Stimulated activated effector memory CD8-positive, alpha-beta T cell treated with anti-CD3 and anti-CD28 coated beads, Interleukin-12 subunit alpha, Interleukin-12 subunit beta, amount 100 ng/mL, for 72 hours (primary cell): ENCODE results near the gene NKIRAS2.

Experiments
- ATAC-seq: fragments of 150-1000 bp; cut with Tn5 transposase; 2 replicates; pipeline ENCODE4 v1.10.0; 2021
- DNase-seq, 2 donors: peaks; one replicate each; pipeline ENCODE4 v3.0.0; 2021 to 2022; ENCODE audit warnings: low spot score in 2 of 2
- H3K27ac Mint-ChIP-seq: one replicate; pipeline ENCODE4 v1.8.0; 2022; ENCODE audit warnings: mild to moderate bottlenecking, mixed read lengths
- H3K36me3 Mint-ChIP-seq: one replicate; pipeline ENCODE4 v1.8.0; 2022; ENCODE audit warnings: mild to moderate bottlenecking, mixed read lengths
- H3K4me1 Mint-ChIP-seq: one replicate; pipeline ENCODE4 v1.8.0; 2022; ENCODE audit warnings: mixed read lengths
- H3K4me3 Mint-ChIP-seq: one replicate; pipeline ENCODE4 v1.8.0; 2022; ENCODE audit warnings: mild to moderate bottlenecking, mixed read lengths
- H3K9me3 Mint-ChIP-seq: one replicate; pipeline ENCODE4 v1.8.0; 2022; ENCODE audit warnings: mixed read lengths

Gene NKIRAS2

DNA sequence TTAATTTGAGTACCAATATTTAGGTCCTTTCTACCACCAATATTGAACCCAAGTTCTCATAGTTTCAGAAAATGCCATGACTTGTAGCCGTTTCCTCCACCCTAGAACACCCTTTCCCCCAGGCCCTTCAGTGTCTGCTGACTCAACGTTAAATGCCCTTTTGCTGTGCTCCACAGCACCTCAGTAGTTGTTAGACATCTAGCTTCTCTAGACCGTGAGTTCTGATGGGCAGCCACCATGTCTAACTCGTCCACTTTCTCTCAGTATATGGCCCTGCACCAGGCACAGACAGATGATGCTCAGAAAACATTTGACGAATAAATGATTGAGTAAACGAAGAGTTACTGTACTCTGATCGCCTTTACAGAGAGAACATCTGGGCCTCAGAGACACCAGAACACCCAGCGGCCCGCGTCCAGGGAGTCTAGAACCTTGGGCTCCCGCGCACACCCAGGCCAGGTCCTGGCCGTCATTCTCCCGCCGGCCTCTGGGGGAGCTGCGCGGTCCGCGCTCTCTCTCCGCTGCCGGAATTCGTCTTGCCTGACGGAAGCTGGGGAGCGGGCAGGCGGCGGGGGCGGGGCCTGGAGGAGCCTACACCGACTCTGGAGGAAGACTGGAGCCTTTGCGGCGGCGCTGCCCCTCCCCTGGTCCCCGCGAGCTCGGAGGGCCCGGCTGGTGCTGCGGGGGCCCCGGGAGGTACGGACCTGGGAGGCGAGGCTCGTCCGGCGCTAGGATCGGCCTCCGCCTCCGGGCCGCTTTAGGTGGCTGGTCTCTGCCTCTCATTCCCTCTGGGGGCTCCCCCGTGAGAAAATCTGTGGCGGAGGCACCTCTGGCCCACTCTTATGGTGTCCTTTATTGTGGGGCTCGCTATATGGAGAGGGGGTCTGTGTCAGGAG, at the start of gene NKIRAS2:
NKIRAS2 (plus strand) TSS at position 582 of the 896 bp plus-strand sequence. CDS start 1,488 bp downstream, outside the sequence.
- peaks cover 50% of the 10 kb centered on the region for H3K36me3 Mint-ChIP-seq
- peak within 1 kb of the TSS; percentile 93 for H3K4me3 Mint-ChIP-seq
- peak; percentile 83 for ATAC-seq
- DNase-seq: peak; percentile 90 to 95
- peak within 1 kb of the TSS; percentile 84 for H3K27ac Mint-ChIP-seq
- peaks cover 2% of the 10 kb centered on the region for H3K9me3 Mint-ChIP-seq
- H3K4me1 Mint-ChIP-seq: peaks cover 60% of the 10 kb centered on the region

DNA sequence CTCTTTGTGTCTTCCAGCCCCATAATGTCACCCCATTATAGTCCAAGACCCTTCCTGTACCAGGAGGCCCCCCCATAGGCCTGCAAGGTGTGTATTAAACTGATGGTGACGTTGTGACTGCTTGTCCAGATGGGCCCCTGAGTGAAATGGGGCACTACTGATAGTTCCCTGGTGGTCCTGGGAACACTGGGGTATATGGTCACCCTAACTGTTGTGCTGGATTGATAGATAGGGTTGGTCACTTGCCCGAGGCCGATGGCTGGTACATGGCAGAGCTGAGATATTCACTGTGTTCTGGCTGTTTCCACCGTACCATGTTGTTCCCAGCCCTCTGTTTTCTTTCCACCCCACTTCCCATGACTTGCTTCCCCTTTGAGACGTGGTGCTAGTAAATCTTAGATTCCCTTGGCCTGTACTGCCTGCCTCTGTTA, 49.0 kb upstream of the NKIRAS2 start:
- Mint-ChIP-seq H3K27ac (peak overlapping the region; percentile 71), H3K4me3 (no peak overlapping the region), H3K36me3 (peaks cover 84% of the 10 kb centered on the region), H3K9me3 (no peaks in the 10 kb centered on the region), H3K4me1 (peaks cover 28% of the 10 kb centered on the region)
- DNase-seq (no peak), ATAC-seq (no peak)

DNA sequence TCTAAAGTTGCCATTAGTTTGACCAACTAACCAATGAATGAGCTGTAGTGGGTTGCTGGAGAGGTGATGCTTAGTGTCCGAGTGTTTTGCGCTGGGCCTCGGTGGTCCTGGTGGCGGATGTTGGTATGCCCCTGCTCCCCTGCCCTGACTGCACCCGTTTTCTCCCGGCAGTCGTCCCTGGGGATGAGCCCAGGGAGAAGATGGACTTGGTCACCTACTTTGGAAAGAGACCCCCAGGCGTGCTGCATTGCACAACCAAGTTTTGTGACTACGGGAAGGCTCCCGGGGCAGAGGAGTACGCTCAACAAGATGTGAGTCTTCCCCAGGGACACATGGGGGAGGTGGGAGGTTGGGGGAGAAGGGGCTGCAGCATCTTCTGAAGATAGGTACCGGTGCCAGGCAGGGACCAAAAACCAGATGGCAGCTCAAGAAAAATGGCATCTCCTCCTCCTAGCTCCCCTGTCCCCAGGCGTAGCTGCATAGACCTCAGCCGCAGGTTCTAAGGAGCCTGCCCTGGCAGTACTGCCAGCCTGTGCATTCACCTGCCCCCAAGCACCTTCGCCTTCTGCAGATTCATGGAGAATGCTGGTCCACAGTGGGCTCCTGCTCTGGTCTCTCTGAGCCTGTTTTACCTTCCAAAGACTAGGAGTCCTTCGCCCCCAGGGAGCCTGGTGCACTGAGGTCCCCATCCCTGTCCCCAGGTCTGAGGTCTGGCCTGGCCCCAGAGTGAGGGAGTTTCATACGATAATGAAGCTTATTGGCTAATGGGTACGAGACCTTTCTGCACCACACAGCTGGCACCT, 48.0 kb upstream of the NKIRAS2 start:
- peak overlapping the region; percentile 71 for H3K27ac Mint-ChIP-seq
- peaks cover 89% of the 10 kb centered on the region for H3K36me3 Mint-ChIP-seq
- peaks cover 25% of the 10 kb centered on the region for H3K4me1 Mint-ChIP-seq
- no peak overlapping the region for H3K4me3 Mint-ChIP-seq
- ATAC-seq (no peak), DNase-seq (no peak)
- H3K9me3 Mint-ChIP-seq: no peaks in the 10 kb centered on the region

DNA sequence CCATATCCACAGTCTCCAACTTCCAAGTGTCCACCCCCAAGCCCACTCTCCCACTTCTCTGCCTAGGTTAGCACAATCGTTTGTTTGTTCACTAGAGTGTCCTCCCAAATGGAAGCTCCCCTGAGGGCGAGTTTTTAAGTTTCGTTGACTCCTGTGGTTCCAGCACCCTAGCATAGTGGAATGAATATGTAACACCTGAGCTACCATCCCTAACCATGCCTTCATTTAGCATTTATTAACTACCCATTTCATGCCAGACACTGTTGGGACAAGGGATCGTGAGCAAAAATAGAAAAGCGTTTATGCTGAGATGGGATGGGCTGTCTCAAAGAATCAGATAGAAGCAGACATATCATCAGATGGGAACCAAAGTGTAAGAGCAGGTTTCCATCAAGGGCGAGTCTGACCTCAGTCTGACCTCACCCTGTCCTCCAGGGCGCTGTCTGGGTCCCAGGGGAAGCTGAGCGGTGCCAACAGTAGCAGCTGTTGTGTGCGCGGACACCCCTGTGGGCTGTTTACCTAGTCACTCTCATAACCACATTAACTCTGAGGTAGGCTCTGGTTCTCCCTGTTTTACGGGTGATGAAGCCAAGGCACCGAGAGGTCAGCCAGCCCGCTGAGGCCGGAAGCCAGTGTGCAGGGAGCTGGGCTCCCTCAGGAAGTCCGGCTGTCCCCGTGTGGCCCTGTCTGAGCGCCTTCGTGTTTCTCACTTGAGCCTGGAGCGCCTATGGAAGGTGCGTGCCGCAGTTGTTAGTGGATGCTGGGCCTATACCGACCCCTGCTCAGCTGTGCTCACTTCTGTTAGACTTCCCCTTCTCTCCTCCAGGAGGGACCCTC, 47.1 kb upstream of the NKIRAS2 start:
- H3K4me1 Mint-ChIP-seq: peaks cover 19% of the 10 kb centered on the region

DNA sequence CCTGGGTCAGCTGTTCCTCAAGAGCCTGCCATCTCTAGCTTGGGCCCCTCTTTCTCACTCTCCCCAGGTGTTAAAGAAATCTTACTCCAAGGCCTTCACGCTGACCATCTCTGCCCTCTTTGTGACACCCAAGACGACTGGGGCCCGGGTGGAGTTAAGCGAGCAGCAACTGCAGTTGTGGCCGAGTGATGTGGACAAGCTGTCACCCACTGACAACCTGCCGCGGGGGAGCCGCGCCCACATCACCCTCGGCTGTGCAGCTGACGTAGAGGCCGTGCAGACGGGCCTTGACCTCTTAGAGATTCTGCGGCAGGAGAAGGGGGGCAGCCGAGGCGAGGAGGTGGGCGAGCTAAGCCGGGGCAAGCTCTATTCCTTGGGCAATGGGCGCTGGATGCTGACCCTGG, 46.5 kb upstream of the NKIRAS2 start:
- Mint-ChIP-seq H3K36me3 (peaks cover 100% of the 10 kb centered on the region), H3K4me1 (peaks cover 12% of the 10 kb centered on the region), H3K27ac (peak overlapping the region; percentile 72), H3K9me3 (no peaks in the 10 kb centered on the region), H3K4me3 (no peak overlapping the region)
- DNase-seq (no peak), ATAC-seq (no peak)

More for the DNA sequence above, 47.1 kb upstream of the NKIRAS2 start:
- H3K27ac Mint-ChIP-seq: peak overlapping the region; percentile 72
- H3K36me3 Mint-ChIP-seq: peaks cover 98% of the 10 kb centered on the region
- H3K9me3 Mint-ChIP-seq: no peaks in the 10 kb centered on the region
- no peak for DNase-seq
- no peak overlapping the region for H3K4me3 Mint-ChIP-seq
- peak; percentile 34 for ATAC-seq

DNA sequence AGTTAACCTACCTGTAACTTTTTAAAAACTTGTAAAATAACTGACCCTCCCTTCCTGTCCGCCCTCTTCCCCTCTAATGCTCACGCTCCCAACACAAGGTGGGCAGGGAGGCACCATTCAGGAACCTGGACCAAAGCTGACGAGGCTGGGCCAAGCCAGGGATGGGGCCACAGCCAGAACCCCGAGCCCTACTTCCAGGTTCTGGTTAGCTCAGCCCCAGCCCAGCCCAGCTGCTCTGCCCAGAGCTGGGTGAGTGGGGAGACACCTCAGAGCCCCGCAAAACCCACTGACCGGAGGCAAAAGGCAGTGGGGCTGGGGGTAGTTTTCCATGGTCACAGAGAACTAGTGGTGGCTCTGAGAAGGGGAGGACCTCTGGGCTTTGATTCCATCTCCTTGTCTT, 45.9 kb upstream of the NKIRAS2 start:
- Mint-ChIP-seq H3K4me1 (peaks cover 6% of the 10 kb centered on the region), H3K4me3 (no peak overlapping the region), H3K27ac (peak overlapping the region; percentile 72), H3K36me3 (peaks cover 100% of the 10 kb centered on the region), H3K9me3 (no peaks in the 10 kb centered on the region)
- DNase-seq (no peak), ATAC-seq (no peak)

DNA sequence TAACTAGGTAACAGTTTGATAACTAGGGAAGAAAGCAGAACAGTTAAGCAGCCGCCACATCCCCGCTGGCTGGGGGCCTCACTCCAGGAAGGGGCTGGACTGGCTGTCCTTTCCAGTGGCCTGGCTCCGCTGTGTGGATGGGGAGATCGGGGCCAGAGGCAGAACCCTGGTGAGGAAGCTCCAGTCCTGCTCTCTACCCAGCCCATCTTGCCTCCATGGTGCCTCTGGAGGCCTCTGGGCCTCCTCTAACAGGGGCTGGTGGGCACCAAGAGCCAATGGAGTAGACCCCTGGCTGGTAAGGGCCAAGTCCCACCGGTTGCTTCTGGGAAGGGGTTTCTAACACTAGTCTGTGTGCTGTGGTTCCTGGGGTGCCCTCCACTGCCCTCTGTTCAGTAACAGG, 45.2 kb upstream of the NKIRAS2 start:
- H3K9me3 Mint-ChIP-seq: no peaks in the 10 kb centered on the region
- ATAC-seq (no peak), DNase-seq (no peak)
- peak overlapping the region; percentile 72 for H3K27ac Mint-ChIP-seq
- H3K36me3 Mint-ChIP-seq: peaks cover 100% of the 10 kb centered on the region
- H3K4me1 Mint-ChIP-seq: peaks cover 5% of the 10 kb centered on the region
- H3K4me3 Mint-ChIP-seq: no peak overlapping the region

DNA sequence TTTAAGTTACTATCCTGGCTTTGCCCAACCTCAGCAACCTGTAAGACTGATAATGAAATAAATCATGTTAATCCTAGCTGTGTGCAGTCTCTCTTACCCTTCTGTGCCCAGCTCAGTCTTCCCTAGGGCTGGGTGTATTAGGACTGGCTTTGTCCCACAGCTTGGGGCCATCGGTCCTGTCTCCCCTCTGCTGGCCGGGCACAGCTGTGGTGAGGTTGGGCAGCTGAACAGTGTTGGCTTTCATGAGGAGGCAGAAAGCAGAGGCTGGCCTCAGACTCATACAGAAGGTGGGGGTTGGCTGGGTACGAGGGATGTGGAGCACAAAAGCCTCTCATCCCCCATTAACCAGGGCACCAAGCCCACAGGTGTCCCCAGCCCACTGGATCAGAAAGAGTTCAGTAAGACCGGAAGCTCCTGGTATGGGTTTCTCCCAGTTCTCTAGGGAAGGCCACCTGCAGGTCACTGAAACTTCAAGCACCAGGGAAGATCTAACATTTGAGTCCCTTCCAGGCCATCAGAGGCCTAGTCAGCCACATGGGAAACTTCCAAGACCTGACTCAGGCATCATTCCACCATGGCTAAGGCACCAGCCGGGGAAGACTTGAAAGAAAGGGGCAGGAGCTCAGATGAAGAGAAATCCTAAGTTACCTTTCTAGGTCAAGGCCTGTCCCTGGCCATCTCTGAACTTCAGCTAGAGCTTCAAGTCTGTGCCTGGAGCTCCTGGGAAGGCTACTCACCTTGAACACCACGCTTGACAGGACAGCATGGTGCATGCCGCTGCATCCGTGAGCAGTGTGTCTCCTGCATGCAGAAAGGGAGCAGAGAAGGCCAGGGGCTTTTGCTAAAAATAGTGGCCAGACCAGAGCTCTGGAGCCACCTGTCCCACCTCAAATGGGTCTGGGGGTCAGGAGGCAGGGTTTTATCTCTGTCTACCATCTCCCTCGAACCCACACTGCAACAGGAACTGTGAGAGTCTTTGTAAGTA, 44.5 kb upstream of the NKIRAS2 start:
- H3K9me3 Mint-ChIP-seq: no peaks in the 10 kb centered on the region
- H3K36me3 Mint-ChIP-seq: peaks cover 100% of the 10 kb centered on the region
- no peak overlapping the region for H3K4me3 Mint-ChIP-seq
- DNase-seq (no peak), ATAC-seq (no peak)
- H3K4me1 Mint-ChIP-seq: peaks cover 5% of the 10 kb centered on the region
- peak overlapping the region; percentile 72 for H3K27ac Mint-ChIP-seq

DNA sequence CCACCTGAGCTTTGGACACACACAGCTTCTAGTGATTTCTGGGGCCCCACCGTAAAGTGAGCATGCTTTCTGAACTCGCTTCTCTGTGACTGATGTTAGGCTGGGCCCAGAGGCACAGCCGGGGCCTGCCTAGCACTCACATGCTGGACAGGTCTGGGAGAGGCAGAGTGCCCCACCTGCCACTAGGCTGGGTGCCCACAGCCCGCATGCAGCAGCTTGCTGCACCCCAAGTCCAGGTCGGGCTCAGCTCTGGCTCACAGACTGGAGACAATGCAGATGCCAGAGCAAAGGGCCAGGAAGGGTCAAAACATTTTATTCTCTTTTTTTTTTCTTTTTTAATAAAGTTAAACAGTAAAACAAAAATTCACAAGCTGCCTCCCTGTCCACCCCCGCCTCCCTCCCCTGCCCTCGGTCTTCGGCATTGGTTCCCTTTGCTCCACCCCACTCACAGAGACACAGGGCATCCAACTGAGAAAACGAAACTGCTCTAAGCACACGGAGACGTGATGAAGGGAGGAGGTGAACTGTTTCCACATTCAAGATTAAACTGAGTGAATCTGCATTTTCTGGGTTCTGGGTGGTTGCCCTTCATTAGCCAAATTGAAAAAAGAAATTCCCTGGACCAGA, 43.6 kb upstream of the NKIRAS2 start:
- Mint-ChIP-seq H3K4me1 (peaks cover 5% of the 10 kb centered on the region), H3K27ac (peak overlapping the region; percentile 63), H3K36me3 (peaks cover 100% of the 10 kb centered on the region), H3K4me3 (no peak overlapping the region), H3K9me3 (no peaks in the 10 kb centered on the region)
- ATAC-seq: no peak
- DNase-seq: no peak

DNA sequence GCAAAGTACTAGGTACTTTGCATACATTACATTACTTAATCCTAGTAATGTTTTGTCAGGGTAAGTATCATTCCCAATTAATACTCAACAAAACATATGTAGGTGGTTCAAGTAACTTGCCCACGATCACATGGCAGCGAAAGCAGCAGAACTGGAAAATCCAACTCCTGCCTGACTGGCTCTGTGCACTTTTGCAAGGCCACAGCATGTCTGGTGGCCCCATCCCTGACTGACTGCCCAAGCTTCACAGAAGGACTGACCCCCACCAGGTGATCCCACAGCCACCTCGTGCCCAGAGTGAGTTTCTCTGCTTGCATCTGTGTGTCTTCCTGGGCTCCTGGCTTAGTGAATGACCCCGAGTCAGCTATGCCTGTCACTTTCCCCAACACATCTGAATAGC, 41.9 kb upstream of the NKIRAS2 start:
- Mint-ChIP-seq H3K27ac (peak overlapping the region; percentile 83), H3K9me3 (no peaks in the 10 kb centered on the region), H3K4me3 (no peak overlapping the region), H3K4me1 (peaks cover 5% of the 10 kb centered on the region), H3K36me3 (peaks cover 100% of the 10 kb centered on the region)
- no peak for ATAC-seq
- no peak for DNase-seq

DNA sequence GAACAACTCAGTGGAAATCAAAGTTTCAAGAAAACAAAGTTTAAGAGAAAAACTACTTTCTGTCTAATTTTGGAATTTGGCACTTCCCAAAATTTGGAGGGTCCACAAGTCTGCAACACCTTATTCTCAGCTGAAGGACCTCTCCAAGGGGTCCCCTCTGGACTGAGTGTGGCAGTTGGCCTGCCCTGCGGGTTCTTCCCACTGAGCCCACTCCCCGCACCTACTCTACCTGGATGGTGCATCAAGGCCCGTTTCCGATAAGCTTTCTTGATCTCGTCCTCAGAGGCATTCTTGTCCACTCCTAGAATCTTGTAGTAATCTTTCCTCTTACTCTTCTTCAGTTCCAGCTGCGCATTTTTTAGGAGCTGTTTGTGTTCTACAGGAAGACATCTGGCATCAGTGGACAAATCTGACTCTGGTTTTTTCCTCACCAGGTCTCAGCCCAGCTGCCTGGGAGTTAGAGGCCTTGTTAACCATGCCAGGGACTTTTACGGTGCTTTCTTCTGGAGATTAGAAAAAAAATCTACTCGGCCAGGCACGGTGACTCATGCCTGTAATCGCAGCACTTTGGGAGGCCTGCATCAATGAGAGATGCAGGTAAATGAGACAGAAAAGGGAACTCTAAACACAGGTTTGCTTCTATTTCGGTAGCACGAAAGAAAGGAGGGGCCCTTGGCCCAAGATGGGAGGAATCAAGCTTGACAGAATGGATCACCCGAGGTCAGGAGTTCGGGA, 37.7 kb upstream of the NKIRAS2 start:
- Mint-ChIP-seq H3K27ac (no peak overlapping the region), H3K4me1 (no peaks in the 10 kb centered on the region), H3K36me3 (peaks cover 100% of the 10 kb centered on the region), H3K9me3 (no peaks in the 10 kb centered on the region), H3K4me3 (no peak overlapping the region)
- DNase-seq (no peak), ATAC-seq (no peak)

DNA sequence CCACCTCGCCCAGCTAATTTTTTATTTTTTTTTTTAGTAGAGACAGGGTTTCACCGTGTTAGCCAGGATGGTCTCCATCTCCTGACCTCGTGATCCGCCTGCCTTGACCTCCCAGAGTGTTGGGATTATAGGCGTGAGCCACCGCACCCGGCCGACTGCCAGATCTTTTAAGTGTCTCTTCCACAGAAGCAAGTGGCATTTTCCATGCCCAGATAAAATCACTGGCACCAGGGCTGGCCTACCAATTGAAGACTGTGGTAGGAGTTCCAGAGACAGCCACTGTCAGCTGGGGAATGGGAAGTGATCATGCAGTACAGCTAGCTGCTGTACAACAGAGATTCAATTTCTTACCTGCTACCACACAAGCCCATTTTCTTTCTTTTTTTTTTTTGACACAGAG, 35.4 kb upstream of the NKIRAS2 start:
- Mint-ChIP-seq H3K9me3 (no peaks in the 10 kb centered on the region), H3K4me1 (peaks cover 7% of the 10 kb centered on the region), H3K27ac (no peak overlapping the region), H3K4me3 (no peak overlapping the region), H3K36me3 (peaks cover 100% of the 10 kb centered on the region)
- no peak for DNase-seq
- no peak for ATAC-seq

DNA sequence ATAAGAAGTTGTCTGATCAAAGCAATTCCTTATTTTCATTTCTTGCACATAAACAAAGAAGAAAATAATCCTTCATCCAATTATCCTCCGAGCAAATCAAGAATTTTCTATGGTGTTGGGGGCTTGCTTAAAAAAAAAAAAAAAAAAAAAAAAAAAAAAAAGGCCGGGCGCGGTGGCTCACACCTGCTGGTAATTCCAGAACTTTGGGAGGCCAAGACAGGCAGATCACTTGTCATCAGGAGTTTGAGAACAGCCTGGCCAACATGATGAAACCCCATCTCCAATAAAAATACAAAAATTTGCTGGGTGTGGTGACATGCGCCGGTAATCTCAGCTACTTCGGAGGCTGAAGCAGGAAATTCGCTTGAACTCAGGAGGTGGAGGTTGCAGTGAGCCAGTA, 34.0 kb upstream of the NKIRAS2 start:
- no peak overlapping the region for H3K27ac Mint-ChIP-seq
- ATAC-seq: no peak
- no peak overlapping the region for H3K4me3 Mint-ChIP-seq
- no peaks in the 10 kb centered on the region for H3K9me3 Mint-ChIP-seq
- H3K4me1 Mint-ChIP-seq: peaks cover 7% of the 10 kb centered on the region
- H3K36me3 Mint-ChIP-seq: peaks cover 100% of the 10 kb centered on the region
- DNase-seq: no peak
